ENCODE results near the gene SPATA3.

Gene SPATA3

GRCh38 chr2:231008131-231008530, 12.2 kb downstream of the SPATA3 start:
- H3K36me3 ChIP-seq, result no peaks in the 10 kb centered on the region
- no peak overlapping the region for H3K27ac ChIP-seq
- H3K4me1 ChIP-seq (ENCODE audit: control insufficient read depth in 1 of 2, insufficient read depth in 1 of 2, low read depth in 1 of 2, low read length in 1 of 2), result no peaks in the 10 kb centered on the region
- H3K27me3 ChIP-seq, result peaks cover 19% of the 10 kb centered on the region
- no peaks in the 10 kb centered on the region for H3K9me3 ChIP-seq
- no peak overlapping the region for H3K4me3 ChIP-seq (ENCODE audit: low read depth in 1 of 2, low read length in 1 of 2)
- no peak for TF ChIP-seq CTCF (IDR thresholded peaks at IDR 0.05)

DNA sequence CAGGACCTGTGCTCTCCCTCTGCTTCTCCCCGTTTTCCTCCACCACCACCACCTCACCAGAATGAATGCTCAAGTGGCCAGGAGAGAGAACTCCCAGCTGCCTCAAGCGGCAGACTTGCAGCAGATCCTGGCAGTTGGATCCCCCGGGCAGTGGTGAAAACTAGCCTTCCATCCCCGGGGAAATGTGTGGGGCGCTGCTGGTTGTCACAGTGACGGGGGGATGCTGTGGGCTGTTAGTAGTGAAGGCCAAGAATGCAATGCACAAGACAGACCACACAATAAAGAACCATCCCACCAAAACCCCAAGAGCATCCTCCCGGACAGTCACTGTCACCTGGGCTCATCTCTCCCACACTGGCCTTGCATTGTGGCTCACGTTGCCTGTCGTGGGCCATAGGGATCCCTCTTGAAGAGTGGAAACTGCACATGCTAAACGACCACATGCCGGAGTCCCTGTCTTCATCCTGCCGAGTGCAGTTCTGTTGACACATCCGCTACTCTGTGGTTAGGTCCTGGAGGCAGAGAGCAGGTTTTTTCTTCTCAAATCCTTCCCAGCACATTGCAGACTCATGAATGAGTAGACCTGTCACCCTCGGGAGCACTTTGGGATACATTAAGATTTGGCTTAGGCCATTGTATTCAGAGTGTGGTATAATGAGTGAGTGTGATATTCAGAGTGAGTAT, 13.5 kb downstream of the SPATA3 start:
- H3K9me3 ChIP-seq, result no peaks in the 10 kb centered on the region
- no peak for TF ChIP-seq CTCF (IDR thresholded peaks at IDR 0.05)
- H3K4me1 ChIP-seq (ENCODE audit: control insufficient read depth in 1 of 2, insufficient read depth in 1 of 2, low read depth in 1 of 2, low read length in 1 of 2), result no peaks in the 10 kb centered on the region
- no peaks in the 10 kb centered on the region for H3K36me3 ChIP-seq
- no peak overlapping the region for H3K27ac ChIP-seq
- no peak overlapping the region for H3K4me3 ChIP-seq (ENCODE audit: low read depth in 1 of 2, low read length in 1 of 2)
- peaks cover 12% of the 10 kb centered on the region for H3K27me3 ChIP-seq

- TF ChIP-seq CTCF (IDR thresholded peaks at IDR 0.05), result no peak
- H3K4me1 ChIP-seq (ENCODE audit: control insufficient read depth in 1 of 2, insufficient read depth in 1 of 2, low read depth in 1 of 2, low read length in 1 of 2), result no peaks in the 10 kb centered on the region
- H3K9me3 ChIP-seq, result no peaks in the 10 kb centered on the region
- no peaks in the 10 kb centered on the region for H3K36me3 ChIP-seq
- no peak overlapping the region for H3K4me3 ChIP-seq (ENCODE audit: low read depth in 1 of 2, low read length in 1 of 2)
- H3K27me3 ChIP-seq, result peaks cover 15% of the 10 kb centered on the region
- no peak overlapping the region for H3K27ac ChIP-seq
Measured at GRCh38 chr2:231010201-231010730, 14.3 kb downstream of the SPATA3 start.

DNA sequence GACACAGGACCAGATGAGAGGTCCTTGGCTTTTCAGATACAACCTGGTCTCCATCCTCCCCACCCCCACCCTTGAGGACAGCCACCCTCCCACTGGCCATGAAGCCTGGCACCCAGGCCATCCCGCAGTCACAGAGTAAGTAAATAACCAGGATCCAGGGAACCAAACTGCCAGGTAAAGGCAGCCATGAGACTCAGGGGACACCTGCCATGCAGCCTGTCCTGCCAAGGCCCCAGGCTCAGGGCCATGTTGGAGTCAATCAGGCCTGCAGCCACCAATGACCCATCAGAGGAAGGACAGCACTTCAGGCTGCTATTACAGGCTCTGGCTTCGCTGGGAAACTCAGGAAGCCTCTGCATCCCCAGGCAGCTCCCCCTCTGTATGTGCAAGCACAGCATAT, 15.6 kb downstream of the SPATA3 start:
- Histone ChIP-seq H3K4me3 (ENCODE audit: low read depth in 1 of 2, low read length in 1 of 2) (no peak overlapping the region), H3K27ac (no peak overlapping the region), H3K36me3 (no peaks in the 10 kb centered on the region), H3K9me3 (no peaks in the 10 kb centered on the region), H3K27me3 (peaks cover 19% of the 10 kb centered on the region), H3K4me1 (ENCODE audit: control insufficient read depth in 1 of 2, insufficient read depth in 1 of 2, low read depth in 1 of 2, low read length in 1 of 2) (no peaks in the 10 kb centered on the region)
- TF ChIP-seq CTCF (IDR thresholded peaks at IDR 0.05), result no peak

GRCh38 chr2:231012463-231012862, 16.5 kb downstream of the SPATA3 start:
- no peaks in the 10 kb centered on the region for H3K9me3 ChIP-seq
- no peak overlapping the region for H3K27ac ChIP-seq
- no peaks in the 10 kb centered on the region for H3K36me3 ChIP-seq
- H3K27me3 ChIP-seq, result peaks cover 19% of the 10 kb centered on the region
- H3K4me1 ChIP-seq (ENCODE audit: control insufficient read depth in 1 of 2, insufficient read depth in 1 of 2, low read depth in 1 of 2, low read length in 1 of 2), result no peaks in the 10 kb centered on the region
- TF ChIP-seq CTCF (IDR thresholded peaks at IDR 0.05), result no peak
- H3K4me3 ChIP-seq (ENCODE audit: low read depth in 1 of 2, low read length in 1 of 2), result no peak overlapping the region
